ENCODE data around the gene HES4.

The HES4 gene

DNA sequence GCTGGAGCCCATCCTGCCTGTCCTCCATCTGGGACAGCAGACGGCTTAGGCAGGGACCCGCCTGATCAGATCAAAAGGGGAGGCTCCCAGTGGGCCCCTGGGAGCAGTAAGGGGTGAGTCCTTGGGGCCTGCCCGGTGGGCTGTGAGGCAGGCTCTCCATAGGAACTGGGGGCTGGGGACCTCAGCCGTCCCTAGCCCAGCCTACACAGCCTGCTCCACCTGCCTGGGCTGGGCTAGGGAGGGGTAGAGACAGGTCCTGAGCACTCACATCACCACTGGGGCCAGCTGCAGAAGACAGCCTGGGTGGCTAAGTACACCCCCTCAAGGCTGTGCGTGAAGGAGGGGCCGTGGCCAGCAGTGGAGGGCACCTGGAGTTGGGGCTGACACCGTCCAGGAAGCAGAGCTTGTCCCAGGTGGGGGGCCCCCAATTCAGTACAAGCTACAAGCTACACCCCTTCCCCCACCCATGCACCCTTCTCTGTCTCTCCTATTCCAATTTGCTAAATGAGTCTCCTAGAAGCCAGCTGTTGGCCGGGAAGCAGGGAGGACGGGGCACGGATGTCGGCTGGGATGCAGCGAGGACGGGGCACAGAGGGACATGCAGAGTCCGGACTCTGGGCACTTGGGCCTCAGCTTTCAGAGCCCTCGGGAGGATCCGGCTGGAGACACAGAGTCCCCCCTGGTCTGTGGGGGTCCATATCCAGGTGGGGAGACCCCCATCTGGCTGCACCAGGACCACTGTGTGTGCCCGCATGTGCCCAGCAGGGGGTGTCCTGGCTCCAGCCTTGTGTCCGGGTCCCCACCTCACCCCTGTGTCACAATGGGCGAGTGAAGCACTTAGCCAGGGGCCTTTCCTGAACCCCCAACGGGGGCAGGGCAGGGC is 15.1 kb upstream of the HES4 start (continued):
- TF ChIP-seq, protein P1, sequence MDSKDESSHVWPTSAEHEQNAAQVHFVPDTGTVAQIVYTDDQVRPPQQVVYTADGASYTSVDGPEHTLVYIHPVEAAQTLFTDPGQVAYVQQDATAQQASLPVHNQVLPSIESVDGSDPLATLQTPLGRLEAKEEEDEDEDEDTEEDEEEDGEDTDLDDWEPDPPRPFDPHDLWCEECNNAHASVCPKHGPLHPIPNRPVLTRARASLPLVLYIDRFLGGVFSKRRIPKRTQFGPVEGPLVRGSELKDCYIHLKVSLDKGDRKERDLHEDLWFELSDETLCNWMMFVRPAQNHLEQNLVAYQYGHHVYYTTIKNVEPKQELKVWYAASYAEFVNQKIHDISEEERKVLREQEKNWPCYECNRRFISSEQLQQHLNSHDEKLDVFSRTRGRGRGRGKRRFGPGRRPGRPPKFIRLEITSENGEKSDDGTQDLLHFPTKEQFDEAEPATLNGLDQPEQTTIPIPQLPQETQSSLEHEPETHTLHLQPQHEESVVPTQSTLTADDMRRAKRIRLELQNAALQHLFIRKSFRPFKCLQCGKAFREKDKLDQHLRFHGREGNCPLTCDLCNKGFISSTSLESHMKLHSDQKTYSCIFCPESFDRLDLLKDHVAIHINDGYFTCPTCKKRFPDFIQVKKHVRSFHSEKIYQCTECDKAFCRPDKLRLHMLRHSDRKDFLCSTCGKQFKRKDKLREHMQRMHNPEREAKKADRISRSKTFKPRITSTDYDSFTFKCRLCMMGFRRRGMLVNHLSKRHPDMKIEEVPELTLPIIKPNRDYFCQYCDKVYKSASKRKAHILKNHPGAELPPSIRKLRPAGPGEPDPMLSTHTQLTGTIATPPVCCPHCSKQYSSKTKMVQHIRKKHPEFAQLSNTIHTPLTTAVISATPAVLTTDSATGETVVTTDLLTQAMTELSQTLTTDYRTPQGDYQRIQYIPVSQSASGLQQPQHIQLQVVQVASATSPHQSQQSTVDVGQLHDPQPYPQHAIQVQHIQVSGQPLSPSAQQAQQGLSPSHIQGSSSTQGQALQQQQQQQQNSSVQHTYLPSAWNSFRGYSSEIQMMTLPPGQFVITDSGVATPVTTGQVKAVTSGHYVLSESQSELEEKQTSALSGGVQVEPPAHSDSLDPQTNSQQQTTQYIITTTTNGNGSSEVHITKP (tag by site-specific recombination; IDR thresholded peaks at IDR 0.05): peak; percentile 63
- no peak for TF ChIP-seq ZNF433 (tag by site-specific recombination; IDR thresholded peaks at IDR 0.05; ENCODE audit: low read depth)
- TF ChIP-seq ZBTB1 (tag by site-specific recombination; IDR thresholded peaks at IDR 0.05): no peak
- TF ChIP-seq ZNF677 (tag by site-specific recombination; IDR thresholded peaks at IDR 0.05): no peak
- TF ChIP-seq, protein P2, sequence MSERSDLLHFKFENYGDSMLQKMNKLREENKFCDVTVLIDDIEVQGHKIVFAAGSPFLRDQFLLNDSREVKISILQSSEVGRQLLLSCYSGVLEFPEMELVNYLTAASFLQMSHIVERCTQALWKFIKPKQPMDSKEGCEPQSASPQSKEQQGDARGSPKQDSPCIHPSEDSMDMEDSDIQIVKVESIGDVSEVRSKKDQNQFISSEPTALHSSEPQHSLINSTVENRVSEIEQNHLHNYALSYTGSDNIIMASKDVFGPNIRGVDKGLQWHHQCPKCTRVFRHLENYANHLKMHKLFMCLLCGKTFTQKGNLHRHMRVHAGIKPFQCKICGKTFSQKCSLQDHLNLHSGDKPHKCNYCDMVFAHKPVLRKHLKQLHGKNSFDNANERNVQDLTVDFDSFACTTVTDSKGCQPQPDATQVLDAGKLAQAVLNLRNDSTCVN (tag by site-specific recombination; optimal IDR thresholded peaks at IDR 0.05): no peak
- no peak for TF ChIP-seq ZNF214 (tag by site-specific recombination; IDR thresholded peaks at IDR 0.05; ENCODE audit: borderline replicate concordance)
- no peak for TF ChIP-seq HOXC10 (CRISPR knock-in tag; IDR thresholded peaks at IDR 0.05)
- TF ChIP-seq, protein P3, sequence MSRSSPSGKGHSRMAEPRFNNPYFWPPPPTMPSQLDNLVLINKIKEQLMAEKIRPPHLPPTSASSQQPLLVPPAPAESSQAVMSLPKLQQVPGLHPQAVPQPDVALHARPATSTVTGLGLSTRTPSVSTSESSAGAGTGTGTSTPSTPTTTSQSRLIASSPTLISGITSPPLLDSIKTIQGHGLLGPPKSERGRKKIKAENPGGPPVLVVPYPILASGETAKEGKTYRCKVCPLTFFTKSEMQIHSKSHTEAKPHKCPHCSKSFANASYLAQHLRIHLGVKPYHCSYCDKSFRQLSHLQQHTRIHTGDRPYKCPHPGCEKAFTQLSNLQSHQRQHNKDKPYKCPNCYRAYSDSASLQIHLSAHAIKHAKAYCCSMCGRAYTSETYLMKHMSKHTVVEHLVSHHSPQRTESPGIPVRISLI (tag by site-specific recombination; IDR thresholded peaks at IDR 0.05): no peak
- no peak for TF ChIP-seq HOXA7 (CRISPR knock-in tag; IDR thresholded peaks at IDR 0.05; ENCODE audit: borderline replicate concordance)
- TF ChIP-seq, protein P4, sequence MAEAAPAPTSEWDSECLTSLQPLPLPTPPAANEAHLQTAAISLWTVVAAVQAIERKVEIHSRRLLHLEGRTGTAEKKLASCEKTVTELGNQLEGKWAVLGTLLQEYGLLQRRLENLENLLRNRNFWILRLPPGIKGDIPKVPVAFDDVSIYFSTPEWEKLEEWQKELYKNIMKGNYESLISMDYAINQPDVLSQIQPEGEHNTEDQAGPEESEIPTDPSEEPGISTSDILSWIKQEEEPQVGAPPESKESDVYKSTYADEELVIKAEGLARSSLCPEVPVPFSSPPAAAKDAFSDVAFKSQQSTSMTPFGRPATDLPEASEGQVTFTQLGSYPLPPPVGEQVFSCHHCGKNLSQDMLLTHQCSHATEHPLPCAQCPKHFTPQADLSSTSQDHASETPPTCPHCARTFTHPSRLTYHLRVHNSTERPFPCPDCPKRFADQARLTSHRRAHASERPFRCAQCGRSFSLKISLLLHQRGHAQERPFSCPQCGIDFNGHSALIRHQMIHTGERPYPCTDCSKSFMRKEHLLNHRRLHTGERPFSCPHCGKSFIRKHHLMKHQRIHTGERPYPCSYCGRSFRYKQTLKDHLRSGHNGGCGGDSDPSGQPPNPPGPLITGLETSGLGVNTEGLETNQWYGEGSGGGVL (tag by site-specific recombination; IDR thresholded peaks at IDR 0.05): no peak
- TF ChIP-seq ZNF391 (tag by site-specific recombination; IDR thresholded peaks at IDR 0.05; ENCODE audit: borderline replicate concordance, low read depth): no peak
- no peak for TF ChIP-seq ZNF707 (tag by site-specific recombination; IDR thresholded peaks at IDR 0.05)
- no peak for TF ChIP-seq ZNF10 (tag by site-specific recombination; IDR thresholded peaks at IDR 0.05)

DNA sequence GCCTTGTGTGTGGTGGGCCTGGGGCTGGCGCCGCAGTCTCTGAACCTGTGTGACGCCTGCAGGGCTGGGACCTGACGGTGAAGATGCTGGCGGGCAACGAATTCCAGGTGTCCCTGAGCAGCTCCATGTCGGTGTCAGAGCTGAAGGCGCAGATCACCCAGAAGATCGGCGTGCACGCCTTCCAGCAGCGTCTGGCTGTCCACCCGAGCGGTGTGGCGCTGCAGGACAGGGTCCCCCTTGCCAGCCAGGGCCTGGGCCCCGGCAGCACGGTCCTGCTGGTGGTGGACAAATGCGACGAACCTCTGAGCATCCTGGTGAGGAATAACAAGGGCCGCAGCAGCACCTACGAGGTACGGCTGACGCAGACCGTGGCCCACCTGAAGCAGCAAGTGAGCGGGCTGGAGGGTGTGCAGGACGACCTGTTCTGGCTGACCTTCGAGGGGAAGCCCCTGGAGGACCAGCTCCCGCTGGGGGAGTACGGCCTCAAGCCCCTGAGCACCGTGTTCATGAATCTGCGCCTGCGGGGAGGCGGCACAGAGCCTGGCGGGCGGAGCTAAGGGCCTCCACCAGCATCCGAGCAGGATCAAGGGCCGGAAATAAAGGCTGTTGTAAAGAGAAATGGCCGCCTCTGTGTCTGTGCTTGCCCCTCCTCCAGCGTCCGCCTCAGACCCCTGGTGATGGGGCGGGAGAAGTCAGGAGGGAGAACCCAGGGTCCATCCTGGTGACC is 14.2 kb upstream of the HES4 start:
- no peak overlapping the region for H3K4me3 ChIP-seq (ENCODE audit: low read depth, low read length)

More for the DNA sequence above, 14.2 kb upstream of the HES4 start:
- Histone ChIP-seq H3K27ac (ENCODE audit: extremely low read depth, low read depth, low read length) (no peak overlapping the region), H3K9me3 (ENCODE audit: control insufficient read depth, insufficient read depth, low read depth, low read length) (no peaks in the 10 kb centered on the region), H3K36me3 (ENCODE audit: control insufficient read depth in 2 of 2, insufficient read depth in 1 of 2, low read length in 2 of 2) (peaks cover 0 to 4% of the 10 kb centered on the region in 2 experiments; a peak in 2 of 3 replicates), H3K4me1 (ENCODE audit: control insufficient read depth, insufficient read depth, low read length) (no peaks in the 10 kb centered on the region)
- ChIA-PET POLR2A (interaction anchor here (0.5 to 2.2 kb wide), 7 partner anchors 11 to 242 kb away, joined by 3 to 11 read pairs (median 4); partner anchors contain the start of genes HES4 and RNF223), CTCF (interaction anchor here (0.8 to 3.0 kb wide), 4 partner anchors 12 to 237 kb away, joined by 3 to 20 read pairs (median 4); no protein-coding TSS in a partner anchor)
- peak; percentile 93 for TF ChIP-seq ZNF600 (tag by site-specific recombination; IDR thresholded peaks at IDR 0.05)
- no peak for TF ChIP-seq TCF7L2 (IDR thresholded peaks at IDR 0.05; ENCODE audit: borderline replicate concordance, low read depth, low read length)

Data from HEK293 (cell line).